ENCODE results near the gene BDNF. TPM values are rescaled to one million over a fixed set of nuclear protein-coding genes. Genes with fewer than 3 reads are reported as not detected.
A peak's percentile ranks its signal among the peaks of the same experiment; 100 is the strongest.

BDNF gene
- total and polyA plus RNA-seq, 2 donors (not counting 3 experiments of a cell fraction or from before 2014, with no cell fraction given) = 3.1 to 3.6 TPM

DNA sequence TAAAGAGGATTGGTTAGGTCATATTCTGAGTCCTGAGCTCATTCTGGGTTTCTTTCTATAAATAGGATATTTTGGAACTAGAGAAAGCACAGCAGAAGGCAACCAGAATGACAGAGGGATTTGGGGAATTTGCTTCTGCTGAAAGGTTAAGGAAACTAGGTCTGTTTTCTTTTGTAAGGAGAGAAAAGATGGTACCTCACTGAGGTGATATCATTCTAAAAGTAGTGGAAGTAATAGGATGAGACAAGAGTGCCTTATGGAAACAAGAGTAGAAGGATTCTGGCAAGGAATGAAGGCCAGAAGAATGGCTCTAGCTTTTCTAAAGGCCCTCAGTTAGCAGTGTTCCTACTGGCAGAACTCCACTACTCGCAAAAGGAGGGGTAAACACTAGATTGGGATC lies 26.7 kb upstream of the BDNF start:
- Histone ChIP-seq H3K79me2 (ENCODE audit: control insufficient read depth, insufficient read depth, low read length) (no peaks in the 10 kb centered on the region), H3K27me3 (ENCODE audit: control insufficient read depth in 2 of 2, insufficient read depth in 2 of 2, low read length in 2 of 2) (peaks cover 38 to 43% of the 10 kb centered on the region in 2 experiments), H3K4me3 (replicated peaks in 1 of 3; ENCODE audit: insufficient read depth in 1 of 3, low read depth in 1 of 3, low read length in 3 of 3) (no peak overlapping the region), H2AFZ (ENCODE audit: low read depth, low read length) (no peak overlapping the region), H3K27ac (ENCODE audit: insufficient read depth, low read depth, low read length) (no peak overlapping the region), H4K20me1 (replicated peaks; ENCODE audit: control insufficient read depth, extremely low read depth, insufficient read depth, low read length) (no peaks in the 10 kb centered on the region), H3K4me2 (ENCODE audit: insufficient read depth, low read length) (no peak overlapping the region), H3K4me1 (ENCODE audit: control insufficient read depth, extremely low read depth, insufficient read depth, low read length) (peaks cover 3% of the 10 kb centered on the region), H3K9me1 (replicated peaks; ENCODE audit: control insufficient read depth, extremely low read depth, insufficient read depth, low read length) (no peaks in the 10 kb centered on the region), H3K36me3 (ENCODE audit: control insufficient read depth in 2 of 2, extremely low read depth in 1 of 2, insufficient read depth in 2 of 2, low read length in 2 of 2) (no peaks in the 10 kb centered on the region), H3K9me3 (replicated peaks; ENCODE audit: control insufficient read depth, insufficient read depth, low read length) (no peaks in the 10 kb centered on the region), H3K9ac (replicated peaks; ENCODE audit: extremely low read depth, insufficient read depth, low read length) (no peak overlapping the region)
- TF ChIP-seq FOS (IDR thresholded peaks at IDR 0.05; ENCODE audit: borderline replicate concordance, insufficient read depth, low read length) = no peak
- intact Hi-C loops (cut with micrococcal nuclease) = no loop called here
- FAIRE-seq (no peak), DNase-seq (ENCODE audit: low read depth, low spot score) (no peak)
- POLR2A ChIA-PET = no interaction called here
- CTCF ChIA-PET = no interaction called here
- dilution Hi-C loops (cut with MboI; ENCODE audit: extremely low pct_ligation_motif_present, low sequenced_read_pairs) = no loop called here
- BruUV-seq (replicated peaks) = no TSS peak

DNA sequence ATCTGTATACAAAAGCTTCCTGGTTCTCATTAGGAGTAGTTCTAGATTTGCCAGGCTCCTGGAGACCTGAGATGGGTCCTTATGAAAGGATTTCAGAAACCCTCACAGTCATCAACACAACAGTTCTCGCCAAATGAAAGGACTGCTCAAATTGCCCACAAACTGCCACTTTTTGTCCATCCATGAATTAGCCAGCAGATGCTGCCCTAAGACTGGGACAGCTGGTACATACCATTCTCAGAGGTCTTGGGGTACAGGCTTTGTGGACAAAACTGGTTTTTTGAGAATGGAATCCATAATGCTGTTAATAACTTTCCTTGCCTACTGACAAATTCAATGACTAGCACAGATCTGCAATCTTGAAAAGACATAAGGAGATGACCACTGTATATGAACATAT lies 23.4 kb upstream of the BDNF start:
- ChIA-PET POLR2A (no interaction called here), CTCF (interaction anchor here (1.4 kb wide), 1 partner anchor 116 kb away, joined by 3 read pairs; no protein-coding TSS in a partner anchor)
- H3K4me2 ChIP-seq (ENCODE audit: insufficient read depth, low read length) = no peak overlapping the region

More for the DNA sequence above, 23.4 kb upstream of the BDNF start:
- no TSS peak for BruUV-seq (replicated peaks)
- no peaks in the 10 kb centered on the region for H3K9me3 ChIP-seq (replicated peaks; ENCODE audit: control insufficient read depth, insufficient read depth, low read length)
- no peak for FAIRE-seq
- peaks cover 52 to 65% of the 10 kb centered on the region in 2 experiments for H3K27me3 ChIP-seq (ENCODE audit: control insufficient read depth in 2 of 2, insufficient read depth in 2 of 2, low read length in 2 of 2)
- no peak for DNase-seq (ENCODE audit: low read depth, low spot score)
- no peak overlapping the region for H3K9ac ChIP-seq (replicated peaks; ENCODE audit: extremely low read depth, insufficient read depth, low read length)
- intact Hi-C loops (cut with micrococcal nuclease) (no loop called here), dilution Hi-C loops (cut with MboI; ENCODE audit: extremely low pct_ligation_motif_present, low sequenced_read_pairs) (no loop called here)
- H3K9me1 ChIP-seq (replicated peaks; ENCODE audit: control insufficient read depth, extremely low read depth, insufficient read depth, low read length) = no peaks in the 10 kb centered on the region
- no peaks in the 10 kb centered on the region for H3K79me2 ChIP-seq (ENCODE audit: control insufficient read depth, insufficient read depth, low read length)
- no peak overlapping the region for H3K4me3 ChIP-seq (replicated peaks in 1 of 3; ENCODE audit: insufficient read depth in 1 of 3, low read depth in 1 of 3, low read length in 3 of 3)
- H2AFZ ChIP-seq (ENCODE audit: low read depth, low read length) = no peak overlapping the region
- H3K4me1 ChIP-seq (ENCODE audit: control insufficient read depth, extremely low read depth, insufficient read depth, low read length) = peaks cover 11% of the 10 kb centered on the region
- H4K20me1 ChIP-seq (replicated peaks; ENCODE audit: control insufficient read depth, extremely low read depth, insufficient read depth, low read length) = no peaks in the 10 kb centered on the region
- TF ChIP-seq POLR2A (IDR thresholded peaks at IDR 0.05; ENCODE audit: low read depth, low read length) (no peak), EZH2 (IDR thresholded peaks at IDR 0.05; ENCODE audit: borderline replicate concordance, low read depth, low read length, severe bottlenecking) (peak; percentile 15)
- no peak overlapping the region for H3K27ac ChIP-seq (ENCODE audit: insufficient read depth, low read depth, low read length)
- H3K36me3 ChIP-seq (ENCODE audit: control insufficient read depth in 2 of 2, extremely low read depth in 1 of 2, insufficient read depth in 2 of 2, low read length in 2 of 2) = no peaks in the 10 kb centered on the region

All from endothelial cell of umbilical vein (primary cell).